ENCODE results near the gene AMPH.
"Not testable (repeated sequence)": the region's sequence is repeated elsewhere in the genome, so short reads cannot be mapped to it uniquely, and the experiment has no call there.

The AMPH gene

GRCh38 chr7:38354271-38354851 lies 276.8 kb downstream of the AMPH start:
- DNase-seq (ENCODE audit: extremely low read depth in 1 of 2, low read depth in 1 of 2), result not testable (repeated sequence)

- DNase-seq (ENCODE audit: extremely low read depth in 1 of 2, low read depth in 1 of 2), result not testable (repeated sequence)
These were observed 277.7 kb downstream of the AMPH start for GRCh38 chr7:38353431-38353881.

- DNase-seq (ENCODE audit: extremely low read depth in 1 of 2, low read depth in 1 of 2), result no peak
These were observed 279.6 kb downstream of the AMPH start for GRCh38 chr7:38351601-38352000.

- not testable (repeated sequence) for DNase-seq (ENCODE audit: extremely low read depth in 1 of 2, low read depth in 1 of 2)
These were observed 280.4 kb downstream of the AMPH start for GRCh38 chr7:38350777-38351176.

GRCh38 chr7:38349869-38350583 lies 281.1 kb downstream of the AMPH start:
- DNase-seq (ENCODE audit: extremely low read depth in 1 of 2, low read depth in 1 of 2), result peak in 1 of 2 donors; percentile 60

GRCh38 chr7:38349126-38349795 lies 281.9 kb downstream of the AMPH start:
- not testable (repeated sequence) for DNase-seq (ENCODE audit: extremely low read depth in 1 of 2, low read depth in 1 of 2)

- DNase-seq (ENCODE audit: extremely low read depth in 1 of 2, low read depth in 1 of 2), result not testable (repeated sequence)
These were observed 285.6 kb downstream of the AMPH start for GRCh38 chr7:38345299-38346172.

GRCh38 chr7:38344741-38345140 lies 286.4 kb downstream of the AMPH start:
- DNase-seq (ENCODE audit: extremely low read depth in 1 of 2, low read depth in 1 of 2), result not testable (repeated sequence)

GRCh38 chr7:38342135-38342534 lies 289.0 kb downstream of the AMPH start:
- not testable (repeated sequence) for DNase-seq (ENCODE audit: extremely low read depth in 1 of 2, low read depth in 1 of 2)

GRCh38 chr7:38341172-38341705 lies 289.9 kb downstream of the AMPH start:
- DNase-seq (ENCODE audit: extremely low read depth in 1 of 2, low read depth in 1 of 2), result not testable (repeated sequence)

GRCh38 chr7:38339953-38340819 lies 291.0 kb downstream of the AMPH start:
- DNase-seq (ENCODE audit: extremely low read depth in 1 of 2, low read depth in 1 of 2), result no peak

GRCh38 chr7:38336148-38336515 lies 295.0 kb downstream of the AMPH start:
- DNase-seq (ENCODE audit: extremely low read depth in 1 of 2, low read depth in 1 of 2), result not testable (repeated sequence)

- DNase-seq (ENCODE audit: extremely low read depth in 1 of 2, low read depth in 1 of 2), result peak; percentile 64 to 79
These were observed 295.6 kb downstream of the AMPH start for GRCh38 chr7:38335492-38336147.

- no peak for DNase-seq (ENCODE audit: extremely low read depth in 1 of 2, low read depth in 1 of 2)
These were observed 296.1 kb downstream of the AMPH start for GRCh38 chr7:38335128-38335491.

- DNase-seq (ENCODE audit: extremely low read depth in 1 of 2, low read depth in 1 of 2), result no peak
These were observed 297.0 kb downstream of the AMPH start for GRCh38 chr7:38334163-38334562.

Data from stimulated activated CD8-positive, alpha-beta memory T cell treated with anti-CD3 and anti-CD28 coated beads, Interleukin-7, amount 100 ng/mL, for 48 hours (primary cell).